Astrocyte of the cerebellum (primary cell): Measurements from ENCODE around the gene HLA-DPB1.
"Not testable (repeated sequence)": the region's sequence is repeated elsewhere in the genome, so short reads cannot be mapped to it uniquely, and the experiment has no call there.

ENCODE experiments used
- DNase-seq: peaks from one replicate; pipeline ENCODE4 v3.0.0-alpha.2; 2011; ENCODE audit warnings: low read depth
- H3K4me3 ChIP-seq: 2 replicates; pipeline ENCODE4 v1.5.1; 2011; ENCODE audit warnings: mild to moderate bottlenecking, low read depth, low read length, moderate library complexity
- CTCF ChIP-seq: IDR thresholded peaks from 2 replicates; pipeline ENCODE4 v1.5.1; 2012; ENCODE audit warnings: low read length, low read depth, moderate library complexity, mild to moderate bottlenecking; ENCODE audit errors: missing control alignments
- in situ Hi-C: cut with HindIII; loops from 2 replicates; pipeline ENCODE4 v1.10.0; 2017; ENCODE audit warnings: low sequenced_read_pairs

HLA-DPB1 gene

GRCh38 chr6:33061987-33062386, 13.8 kb upstream of the HLA-DPB1 start:
- TF ChIP-seq CTCF = no peak
- DNase-seq = no peak
- in situ Hi-C loops = no loop called here
- H3K4me3 ChIP-seq = no peak overlapping the region

DNA sequence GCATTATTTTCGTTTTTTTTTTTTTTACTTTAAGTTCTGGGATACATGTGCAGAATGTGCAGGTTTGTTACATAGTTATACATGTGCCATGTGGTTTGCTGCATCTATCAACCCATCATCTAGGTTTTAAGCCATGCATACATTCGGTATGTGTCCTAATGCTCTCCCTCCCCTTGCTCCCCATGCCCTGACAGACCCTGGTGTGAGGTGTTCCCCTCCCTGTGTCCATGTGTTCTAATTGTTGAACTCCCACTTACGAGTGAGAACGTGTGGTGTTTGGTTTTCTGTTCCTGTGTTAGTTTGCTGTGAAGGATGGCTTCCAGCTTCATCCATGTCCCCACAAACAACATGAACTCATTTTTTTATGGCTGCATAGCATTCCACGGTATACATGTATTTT, 12.4 kb upstream of the HLA-DPB1 start:
- DNase-seq, in situ Hi-C loops, H3K4me3 ChIP-seq: not testable (repeated sequence)

DNA sequence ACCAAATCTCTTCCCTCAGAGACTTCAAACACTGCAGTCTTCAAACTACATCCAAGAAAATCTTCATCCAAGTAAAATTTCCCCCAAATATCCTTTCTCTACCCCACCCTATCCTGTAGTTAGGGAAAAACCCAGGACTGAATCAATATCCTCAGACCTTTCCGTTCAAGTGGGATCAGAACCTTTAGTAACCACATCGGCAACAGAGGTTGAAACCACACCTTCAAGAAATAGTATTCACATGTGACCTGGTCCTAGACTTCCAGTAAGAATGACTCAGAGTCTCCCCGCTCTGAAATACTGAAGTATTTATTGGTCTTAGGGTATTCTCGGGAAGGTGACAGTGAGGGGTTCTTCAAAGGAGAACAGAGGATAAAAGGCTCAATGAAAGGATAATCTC, 11.1 kb upstream of the HLA-DPB1 start:
- in situ Hi-C loops = no loop called here
- DNase-seq = no peak
- no peak overlapping the region for H3K4me3 ChIP-seq
- TF ChIP-seq CTCF = no peak

GRCh38 chr6:33065312-33065711, 10.5 kb upstream of the HLA-DPB1 start:
- H3K4me3 ChIP-seq = no peak overlapping the region
- TF ChIP-seq CTCF = no peak
- no peak for DNase-seq
- in situ Hi-C loops = no loop called here

DNA sequence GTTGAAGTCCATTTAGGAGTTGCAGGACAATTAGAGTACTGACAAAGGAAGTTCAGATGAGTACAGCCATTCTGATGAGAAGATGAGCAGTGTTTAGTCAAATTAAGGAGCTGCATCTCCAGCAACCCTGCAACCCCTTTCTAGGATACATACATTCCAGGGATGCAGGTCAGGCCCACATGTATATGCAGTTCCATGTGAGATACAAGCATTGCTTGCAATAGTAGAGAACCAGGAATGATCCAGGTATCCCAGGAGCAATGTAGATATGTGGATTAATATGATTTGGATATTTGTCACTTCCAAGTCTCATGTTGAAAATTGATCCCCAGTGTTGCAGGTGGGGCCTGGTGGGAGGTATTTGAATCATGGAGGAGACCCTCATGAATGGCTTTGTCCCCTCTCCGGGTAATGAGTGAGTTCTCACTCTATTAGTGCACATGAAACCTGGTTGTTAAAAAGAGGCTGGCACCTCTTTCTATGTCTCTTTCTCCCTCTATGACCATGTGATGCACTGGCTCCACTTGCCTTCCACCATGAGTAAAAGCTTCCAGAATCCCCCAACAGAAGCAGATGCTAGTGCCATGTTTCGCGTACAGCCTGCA, 8.8 kb upstream of the HLA-DPB1 start:
- in situ Hi-C loops = no loop called here
- no peak for TF ChIP-seq CTCF
- H3K4me3 ChIP-seq = no peak overlapping the region
- no peak for DNase-seq

- in situ Hi-C loops = no loop called here
- H3K4me3 ChIP-seq = no peak overlapping the region
- no peak for TF ChIP-seq CTCF
- DNase-seq = no peak
Observed at GRCh38 chr6:33069021-33069738, 6.6 kb upstream of the HLA-DPB1 start.

DNA sequence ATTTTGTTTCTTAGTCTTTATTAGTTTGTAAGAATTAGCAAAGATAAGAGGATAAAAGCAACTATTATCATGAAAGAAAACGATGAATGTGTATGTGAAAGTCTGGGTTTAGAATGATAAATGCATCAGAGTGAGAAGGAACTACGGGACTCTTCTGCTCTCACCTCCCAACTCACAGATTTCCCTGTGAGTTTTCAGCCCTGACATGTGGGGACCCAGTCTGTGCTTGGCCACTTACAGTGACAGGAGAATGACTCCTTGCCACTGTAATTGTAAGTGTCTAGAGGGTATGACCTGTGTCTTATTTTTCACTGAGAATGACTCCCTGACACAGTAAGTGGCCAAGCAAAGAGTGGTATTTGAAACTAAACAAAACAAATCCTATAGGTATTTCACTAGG, 4.9 kb upstream of the HLA-DPB1 start:
- in situ Hi-C loops = no loop called here
- H3K4me3 ChIP-seq = no peak overlapping the region

More for the DNA sequence above, 4.9 kb upstream of the HLA-DPB1 start:
- no peak for TF ChIP-seq CTCF
- DNase-seq = no peak
